ENCODE data around the gene ZBTB16. TPM values are rescaled to one million over a fixed set of nuclear protein-coding genes. Genes with fewer than 3 reads are reported as not detected.

ZBTB16 gene
- total RNA-seq, 1 donor from 2014 or later = 0.53 TPM

GRCh38 chr11:114207096-114207495, 147.6 kb downstream of the ZBTB16 start:
- DNase-seq (ENCODE audit: low read depth) = no peak

- no peak for DNase-seq (ENCODE audit: low read depth)
These were observed 148.9 kb downstream of the ZBTB16 start for GRCh38 chr11:114208377-114208776.

GRCh38 chr11:114209343-114209742, 149.8 kb downstream of the ZBTB16 start:
- no peak for DNase-seq (ENCODE audit: low read depth)

- no peak for DNase-seq (ENCODE audit: low read depth)
These were observed 150.4 kb downstream of the ZBTB16 start for GRCh38 chr11:114209904-114210303.

GRCh38 chr11:114211444-114212121, 152.1 kb downstream of the ZBTB16 start:
- no peak for DNase-seq (ENCODE audit: low read depth)

GRCh38 chr11:114213622-114214021, 154.1 kb downstream of the ZBTB16 start:
- no peak for DNase-seq (ENCODE audit: low read depth)

GRCh38 chr11:114215428-114215827, 155.9 kb downstream of the ZBTB16 start:
- no peak for DNase-seq (ENCODE audit: low read depth)

- no peak for DNase-seq (ENCODE audit: low read depth)
These were observed 156.6 kb downstream of the ZBTB16 start for GRCh38 chr11:114215871-114216795.

- DNase-seq (ENCODE audit: low read depth) = no peak
These were observed 157.3 kb downstream of the ZBTB16 start for GRCh38 chr11:114216796-114217180.

- DNase-seq (ENCODE audit: low read depth) = no peak
These were observed 159.0 kb downstream of the ZBTB16 start for GRCh38 chr11:114218508-114218907.

GRCh38 chr11:114219559-114220349, 160.2 kb downstream of the ZBTB16 start:
- DNase-seq (ENCODE audit: low read depth) = peak; percentile 58

GRCh38 chr11:114221037-114221436, 161.5 kb downstream of the ZBTB16 start:
- no peak for DNase-seq (ENCODE audit: low read depth)

- DNase-seq (ENCODE audit: low read depth) = no peak
These were observed 166.2 kb downstream of the ZBTB16 start for GRCh38 chr11:114225661-114226060.

- DNase-seq (ENCODE audit: low read depth) = no peak
These were observed 166.8 kb downstream of the ZBTB16 start for GRCh38 chr11:114226356-114226755.

GRCh38 chr11:114228435-114229411, 169.2 kb downstream of the ZBTB16 start:
- no peak for DNase-seq (ENCODE audit: low read depth)

GRCh38 chr11:114230031-114230704, 170.7 kb downstream of the ZBTB16 start:
- DNase-seq (ENCODE audit: low read depth) = no peak

- DNase-seq (ENCODE audit: low read depth) = no peak
These were observed 173.0 kb downstream of the ZBTB16 start for GRCh38 chr11:114232400-114233059.

GRCh38 chr11:114233755-114234154, 174.2 kb downstream of the ZBTB16 start:
- no peak for DNase-seq (ENCODE audit: low read depth)

- peak; percentile 32 for DNase-seq (ENCODE audit: low read depth)
These were observed 177.3 kb downstream of the ZBTB16 start for GRCh38 chr11:114236829-114237228.
